LoVo (cell line): ENCODE results near the gene SAFB.
A peak's percentile ranks its signal among the peaks of the same experiment; 100 is the strongest.

Experiments used
- DNase-seq: peaks from one replicate; pipeline ENCODE4 v3.0.0-alpha.2; 2016; ENCODE audit warnings: low spot score

Gene SAFB

GRCh38 chr19:5666921-5667610 lies 44.2 kb downstream of the SAFB start:
- no peak for DNase-seq

- no peak for DNase-seq
These were observed 44.9 kb downstream of the SAFB start for GRCh38 chr19:5667751-5668271.

DNA sequence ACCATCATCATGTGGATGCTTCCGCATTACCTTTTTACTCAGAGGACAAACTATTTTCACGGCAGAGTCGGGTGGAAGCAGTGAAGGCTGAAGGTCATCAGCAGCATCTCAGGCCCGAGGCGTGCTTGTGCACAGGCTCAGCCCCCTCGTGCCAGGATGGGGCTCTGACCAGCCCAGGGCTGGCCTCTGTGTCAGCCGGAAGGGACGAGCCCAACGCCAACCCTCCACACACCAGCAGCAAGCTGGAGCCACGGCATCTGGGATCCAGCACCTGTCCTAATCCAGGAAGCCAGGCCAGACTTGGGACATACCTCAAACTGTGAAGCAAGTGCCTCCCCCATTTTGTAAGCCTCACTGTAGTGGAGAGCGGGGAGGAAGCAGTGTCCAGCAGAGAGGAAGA lies 46.3 kb downstream of the SAFB start:
- DNase-seq: no peak

- no peak for DNase-seq
These were observed 48.7 kb downstream of the SAFB start for GRCh38 chr19:5671600-5671999.

DNA sequence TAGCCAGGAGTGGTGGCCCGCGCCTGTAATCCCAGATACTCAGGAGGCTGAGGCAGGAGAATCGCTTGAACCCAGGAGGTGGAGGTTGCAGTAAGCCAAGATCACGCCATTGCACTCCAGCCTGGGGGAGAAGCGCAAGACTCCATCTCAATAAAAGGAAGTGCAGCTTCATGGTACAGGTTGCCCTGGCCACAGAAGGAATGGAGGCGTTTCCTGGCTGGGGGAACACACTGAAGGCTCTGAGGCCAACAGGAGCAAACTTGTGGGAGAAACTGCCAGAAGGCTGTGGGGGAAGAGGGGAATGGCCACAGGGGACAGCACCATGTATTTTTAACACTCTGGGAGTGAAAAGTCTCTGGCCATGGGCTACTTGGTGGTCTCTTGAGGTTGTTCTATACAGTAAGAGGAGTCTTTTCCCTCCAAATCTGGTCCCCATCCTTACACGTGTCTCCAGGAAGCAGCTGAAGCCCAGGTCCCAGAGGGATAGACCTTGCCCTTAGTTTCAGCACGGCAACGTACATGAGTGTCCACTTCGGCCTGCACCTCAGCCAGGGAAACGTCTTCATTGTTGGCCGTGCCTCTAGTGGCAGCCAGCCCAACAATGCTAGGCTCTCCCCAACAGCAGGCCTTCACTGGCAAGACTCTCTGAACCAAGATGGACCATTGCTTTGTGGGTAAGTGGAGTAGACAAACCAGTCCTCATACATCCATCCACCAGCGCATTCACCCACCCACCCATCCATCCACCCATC lies 50.0 kb downstream of the SAFB start:
- DNase-seq: no peak

DNA sequence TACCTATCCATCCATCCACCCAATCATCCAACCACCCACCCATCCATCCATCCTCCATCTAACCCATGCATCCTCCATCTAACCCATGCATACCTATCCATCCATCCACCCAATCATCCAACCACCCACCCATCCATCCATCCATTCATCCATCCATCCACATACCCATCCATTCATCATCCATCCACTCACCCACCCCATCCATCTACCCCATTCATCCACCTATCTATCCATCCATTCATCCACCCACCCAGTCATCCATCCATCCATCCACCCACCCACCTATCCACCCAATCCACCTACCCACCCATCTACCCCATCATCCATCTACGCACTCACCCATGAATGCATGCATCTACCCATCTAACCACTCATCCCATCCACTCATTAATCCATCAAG lies 50.9 kb downstream of the SAFB start:
- no peak for DNase-seq

DNA sequence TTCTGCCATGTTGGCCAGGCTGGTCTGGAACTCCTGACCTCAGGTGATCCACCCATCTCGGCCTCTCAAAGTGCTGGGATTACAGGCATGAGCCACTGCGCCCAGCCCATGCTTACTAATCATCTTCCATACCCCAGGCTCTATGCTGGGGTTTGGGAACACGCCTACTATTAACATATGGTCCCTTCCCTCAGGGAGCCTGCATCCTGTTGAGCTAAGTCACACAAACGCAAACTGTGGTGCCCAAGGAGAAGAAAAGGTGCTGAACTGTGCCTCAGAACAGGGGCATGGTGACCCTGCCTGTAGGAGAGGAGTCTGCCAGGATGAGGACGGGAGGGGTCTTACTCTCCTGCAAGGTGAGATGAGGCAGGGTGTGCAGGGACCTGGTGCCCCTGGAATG lies 51.8 kb downstream of the SAFB start:
- no peak for DNase-seq

DNA sequence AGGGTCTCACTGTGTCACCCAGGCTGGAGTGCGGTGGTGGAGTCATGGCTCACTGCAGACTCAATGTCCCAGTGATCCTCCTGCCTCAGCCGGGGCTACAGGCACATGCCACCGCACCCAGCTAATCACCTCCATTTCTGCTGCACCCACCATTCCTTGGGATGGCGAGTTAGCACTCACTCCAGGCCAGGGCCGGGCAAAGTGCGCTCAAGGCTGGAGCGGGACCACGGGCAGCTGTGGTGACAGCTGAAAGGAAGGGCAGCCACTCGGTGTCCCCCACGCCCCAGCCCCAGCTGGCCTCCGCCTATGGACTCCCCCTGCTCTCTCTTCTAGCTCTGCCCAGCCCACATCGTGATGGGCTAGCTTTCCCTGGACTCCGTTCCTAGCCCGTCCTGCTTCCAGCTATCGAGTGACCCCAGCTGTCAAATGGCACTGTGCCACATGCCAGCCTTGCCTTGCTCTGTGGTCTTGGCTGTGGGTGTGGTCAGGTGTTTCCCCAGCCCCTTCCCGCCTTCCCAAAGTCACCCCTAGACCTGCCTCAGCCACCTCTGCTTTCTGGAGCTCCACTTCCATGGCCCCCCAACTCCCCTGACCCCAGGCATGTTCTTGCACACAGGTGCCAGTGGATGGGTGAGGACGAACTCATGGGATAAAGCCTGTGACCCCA lies 53.4 kb downstream of the SAFB start:
- DNase-seq: no peak

GRCh38 chr19:5676772-5677105 lies 53.9 kb downstream of the SAFB start:
- DNase-seq: no peak

GRCh38 chr19:5677136-5677535 lies 54.3 kb downstream of the SAFB start:
- no peak for DNase-seq

DNA sequence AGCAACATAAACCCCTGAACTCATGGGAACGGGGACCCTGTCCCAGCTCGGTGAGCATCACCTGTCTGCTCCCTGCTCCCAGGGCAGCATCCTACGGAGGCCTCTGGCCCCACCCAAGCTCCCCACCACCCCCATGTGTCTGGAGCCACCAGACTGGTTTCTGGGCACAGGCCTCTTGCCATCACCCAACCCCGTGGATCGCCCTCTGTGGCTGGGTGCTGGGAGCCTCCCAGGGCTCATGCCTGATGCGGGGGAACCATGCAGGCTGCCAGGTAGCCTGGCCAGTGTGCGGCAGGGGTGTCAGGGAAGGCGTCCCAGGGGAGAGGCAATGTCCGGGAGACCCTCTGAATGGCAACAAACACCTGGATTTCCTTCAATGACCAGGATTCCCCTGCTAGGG lies 54.7 kb downstream of the SAFB start:
- DNase-seq: no peak

GRCh38 chr19:5678071-5678718 lies 55.3 kb downstream of the SAFB start:
- no peak for DNase-seq

DNA sequence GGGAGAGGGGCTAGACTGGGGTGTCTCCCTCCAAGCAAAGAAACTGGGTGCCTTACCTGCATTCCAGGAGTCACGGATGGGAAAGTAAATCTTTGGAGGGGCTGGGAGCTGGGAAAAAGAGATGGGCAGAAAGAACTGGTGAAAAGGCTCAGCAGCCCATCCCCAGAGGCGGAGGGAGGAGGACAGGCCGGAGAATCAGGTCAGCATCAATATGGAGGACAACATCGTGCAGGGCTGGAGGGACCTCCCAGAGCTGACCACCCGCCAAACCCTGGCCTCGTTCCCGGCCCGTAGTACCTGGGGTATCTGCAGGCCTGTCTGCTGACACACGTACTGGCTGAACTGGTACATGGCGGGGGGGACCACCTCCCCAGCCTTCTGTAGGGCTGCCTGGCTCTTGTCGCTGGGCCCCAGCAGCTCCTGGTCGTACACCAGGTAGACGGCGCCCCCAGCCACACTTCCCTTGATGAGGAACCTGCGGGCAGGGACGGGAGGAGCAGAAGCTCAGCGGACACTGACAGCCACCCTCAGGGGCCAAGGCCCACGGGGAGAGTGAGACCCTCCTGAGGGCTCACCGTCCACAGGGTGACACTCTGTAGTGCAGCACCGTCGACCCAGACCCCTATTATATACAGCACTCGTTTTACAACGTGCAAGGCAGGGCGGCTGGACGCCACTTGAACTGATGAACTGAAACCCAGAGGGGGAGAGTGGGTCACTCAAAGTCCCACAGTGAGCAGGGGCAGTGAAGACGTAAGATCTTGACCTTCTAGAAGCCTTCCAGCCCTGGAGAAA lies 56.6 kb downstream of the SAFB start:
- DNase-seq: no peak

GRCh38 chr19:5680084-5680436 lies 57.2 kb downstream of the SAFB start:
- no peak for DNase-seq

DNA sequence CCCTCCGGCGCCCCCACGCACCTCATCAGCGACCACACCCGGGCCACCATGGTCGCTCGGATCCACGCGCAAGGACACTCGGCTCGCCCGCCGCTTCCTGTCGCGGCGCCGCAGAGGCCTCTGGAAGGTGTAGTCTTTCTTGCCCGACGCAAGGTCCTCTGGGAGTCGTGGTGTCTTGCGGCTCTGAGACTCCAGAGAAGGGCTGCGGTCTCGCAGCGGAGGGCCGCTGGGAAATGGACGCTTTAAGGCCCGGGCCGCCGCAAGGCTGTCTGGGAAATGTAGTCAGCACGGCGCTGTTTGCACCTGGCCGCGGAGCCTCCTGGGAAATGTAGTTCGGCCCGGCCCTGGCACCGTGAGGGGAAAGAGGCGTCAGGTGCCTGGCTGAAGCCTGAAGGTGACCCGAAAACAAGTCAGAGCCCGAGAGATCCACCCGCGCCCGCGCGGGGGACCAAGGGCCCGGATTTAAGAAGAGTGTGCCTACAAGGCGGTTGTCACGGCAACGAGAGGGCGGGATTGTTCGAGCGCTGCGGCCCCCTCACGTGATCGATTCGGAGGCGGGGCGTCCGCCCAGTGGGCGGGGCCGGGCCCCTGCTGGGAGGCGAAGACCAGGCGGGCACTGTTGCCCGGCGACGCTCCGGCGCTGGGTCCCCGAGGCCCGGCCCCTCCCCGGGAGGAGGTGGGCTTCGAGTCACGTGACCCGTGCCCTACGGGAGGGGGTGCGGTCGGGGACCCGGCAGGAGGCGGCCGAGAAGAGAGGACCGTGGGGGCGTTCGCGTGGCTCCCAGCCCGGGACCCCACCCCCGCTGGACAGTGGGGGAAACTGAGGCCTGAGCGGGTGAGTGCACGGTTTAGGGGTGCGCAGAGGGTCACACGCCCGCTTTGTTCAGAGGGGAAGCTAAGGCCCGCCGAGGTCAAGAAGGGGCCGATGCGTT lies 57.8 kb downstream of the SAFB start, which contains the start of the genes HSD11B1L and MICOS13:
TSS of gene HSD11B1L (plus strand) at position 591 of the 932 bp plus-strand sequence. CDS start 3,806 bp downstream, outside the sequence.
TSS of gene MICOS13 (minus strand) at position 80 of the 932 bp plus-strand sequence. CDS start at position 50, 30 bp downstream.
- DNase-seq: peak; percentile 98

GRCh38 chr19:5681391-5682106 lies 58.7 kb downstream of the SAFB start:
- DNase-seq: no peak

GRCh38 chr19:5682107-5682482 lies 59.2 kb downstream of the SAFB start:
- DNase-seq: no peak

DNA sequence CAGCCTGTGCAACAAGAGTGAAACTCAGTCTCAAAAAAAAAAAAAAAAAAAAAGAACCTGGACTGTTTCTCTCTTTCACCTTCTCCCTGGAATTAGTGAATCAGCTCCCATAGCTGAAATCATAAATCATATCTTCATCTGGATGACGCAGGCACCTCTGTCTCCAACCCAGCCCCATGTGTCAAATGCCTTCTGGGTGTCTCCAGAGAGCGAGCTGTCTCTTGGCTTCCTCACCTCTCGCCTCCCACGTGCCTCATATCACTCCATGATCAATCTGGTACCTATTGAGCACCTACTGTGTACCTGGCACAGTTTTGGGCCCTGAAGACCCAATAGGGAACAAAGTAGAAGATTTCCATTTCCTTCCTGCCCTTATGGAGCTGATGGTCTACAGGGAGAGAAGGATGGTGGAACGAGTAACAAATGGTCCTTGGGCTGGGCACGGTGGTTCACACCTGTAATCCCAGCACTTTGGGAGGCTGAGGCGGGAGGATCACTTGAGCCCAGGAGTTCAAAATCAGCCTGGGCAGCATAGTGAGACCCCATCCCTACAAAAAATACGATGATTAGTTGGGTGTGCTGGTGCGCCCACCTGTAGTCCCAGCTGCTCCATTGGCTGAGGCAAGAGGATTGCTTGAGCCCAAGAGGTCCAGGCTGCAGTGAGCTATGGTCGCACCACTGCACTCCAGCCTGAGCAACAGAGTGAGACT lies 60.4 kb downstream of the SAFB start:
- no peak for DNase-seq
